GM12878 (cell line): Measurements from ENCODE around the gene M1AP. TPM values are rescaled to one million over a fixed set of nuclear protein-coding genes. Genes with fewer than 3 reads are reported as not detected.
"Not testable (repeated sequence)": the region's sequence is repeated elsewhere in the genome, so short reads cannot be mapped to it uniquely, and the experiment has no call there.

Experiments used
- ATAC-seq: fragments of 200-7000 bp; cut with Tn5 transposase; 3 replicates; pipeline ENCODE4 v1.9.1; 2020; ENCODE audit warnings: mild to moderate bottlenecking, moderate library complexity
- BruUV-seq: library from RNA; stranded (reverse); fragments of 400-500 nt; replicated peaks from 2 replicates; lab custom pipeline; 2021; lab: Mats Ljungman, UMichigan
- CTCF ChIA-PET: fragments of 300-600 bp; sonication (Branson Sonifier 250); formaldehyde crosslinking; extraction: SDS; loops from one replicate; lab custom pipeline; 2021; ENCODE audit warnings: inconsistent platforms; lab: Yijun Ruan, JAX
- POLR2A ChIA-PET: fragments of 350-600 bp; formaldehyde crosslinking; extraction: SDS; loops from one replicate; lab custom pipeline; 2021; ENCODE audit warnings: inconsistent platforms; lab: Charles Lee
- RAD21 ChIA-PET: fragments of 300-600 bp; sonication (Branson Sonifier 250); formaldehyde crosslinking; loops from one replicate; lab custom pipeline; 2023; ENCODE audit warnings: antibody characterized with exemption; ENCODE audit not compliant: unreplicated experiment; lab: Charles Lee
- SMC1A ChIA-PET: fragments of 300-600 bp; sonication (Branson Sonifier 250); formaldehyde crosslinking; loops from one replicate; lab custom pipeline; 2023; ENCODE audit not compliant: unreplicated experiment, uncharacterized antibody; lab: Charles Lee
- DNase-seq: peaks from one replicate; pipeline ENCODE4 v3.0.0-alpha.2; 2011; ENCODE audit warnings: low read depth, low spot score
- FAIRE-seq: peaks from 3 replicates; lab custom pipeline; 2011; peaks lifted over from hg19 to GRCh38; lab: Jason Lieb, UNC
- H2AFZ ChIP-seq: 2 replicates; pipeline ENCODE4 v1.6.0; 2011; ENCODE audit warnings: low read depth, low read length, control low read depth; ENCODE audit not compliant: control insufficient read depth
- H3K27ac ChIP-seq: 2 replicates; pipeline ENCODE4 v1.5.1; 2011; ENCODE audit warnings: control low read depth; ENCODE audit not compliant: control insufficient read depth, insufficient read depth
- H3K27me3 ChIP-seq, 2 experiments: replicated peaks in 1 of 2; 2 replicates each; pipeline versions ENCODE4 v1.6.0 to v1.6.1; 2011; ENCODE audit warnings: low read length in 1 of 2; ENCODE audit not compliant: control insufficient read depth in 2 of 2, insufficient read depth in 2 of 2
- H3K36me3 ChIP-seq, 2 experiments: 2 replicates each; pipeline ENCODE4 v1.5.1; 2011; ENCODE audit warnings: low read length in 1 of 2; ENCODE audit not compliant: control insufficient read depth in 2 of 2, insufficient read depth in 2 of 2
- H3K4me1 ChIP-seq: 2 replicates; pipeline ENCODE4 v1.6.1; 2011; ENCODE audit warnings: mild to moderate bottlenecking, low read length, moderate library complexity, mixed read lengths; ENCODE audit not compliant: control insufficient read depth, insufficient read depth
- H3K4me2 ChIP-seq: 2 replicates; pipeline ENCODE4 v1.6.0; 2011; ENCODE audit warnings: control low read depth; ENCODE audit not compliant: control insufficient read depth, insufficient read depth
- H3K4me3 ChIP-seq: fragments of 200-600 bp; sonication (generic); 2 replicates; pipeline ENCODE4 v1.5.1; 2016
- H3K79me2 ChIP-seq: 2 replicates; pipeline ENCODE4 v1.6.0; 2011; ENCODE audit warnings: low read length; ENCODE audit not compliant: control insufficient read depth, insufficient read depth
- H3K9ac ChIP-seq: 2 replicates; pipeline ENCODE4 v1.8.0; 2011; ENCODE audit warnings: low read length, control low read depth, mixed read lengths; ENCODE audit not compliant: control insufficient read depth, insufficient read depth
- H3K9me3 ChIP-seq: replicated peaks from 3 replicates; pipeline ENCODE4 v1.5.1; 2011; ENCODE audit warnings: mild to moderate bottlenecking, low read length; ENCODE audit not compliant: control insufficient read depth, insufficient read depth
- H4K20me1 ChIP-seq: 2 replicates; pipeline ENCODE4 v1.6.0; 2011; ENCODE audit not compliant: control insufficient read depth, insufficient read depth
- FOXK2 ChIP-seq: fragments of 450-650 bp; IDR thresholded peaks from 2 replicates; pipeline ENCODE4 v1.6.1; 2017; ENCODE audit warnings: mild to moderate bottlenecking, moderate library complexity
- IKZF2 ChIP-seq, 2 experiments: fragments of 450-650 bp; IDR thresholded peaks; 2 replicates each; pipeline ENCODE4 v1.6.1; 2017; ENCODE audit warnings: mild to moderate bottlenecking in 2 of 2, moderate library complexity in 2 of 2
- NR2C2 ChIP-seq: IDR thresholded peaks from 2 replicates; pipeline ENCODE4 v1.6.1; 2011; ENCODE audit warnings: borderline replicate concordance, low read depth; ENCODE audit not compliant: control insufficient read depth, insufficient read length
- PAX8 ChIP-seq: fragments of 450-650 bp; IDR thresholded peaks from 2 replicates; pipeline ENCODE4 v1.6.1; 2017; ENCODE audit warnings: mild to moderate bottlenecking, moderate library complexity
- TCF7 ChIP-seq: IDR thresholded peaks from 2 replicates; pipeline ENCODE4 v1.6.1; 2014; ENCODE audit warnings: antibody characterized with exemption, borderline replicate concordance
- ZBED1 ChIP-seq: IDR thresholded peaks from 2 replicates; pipeline ENCODE4 v1.6.1; 2016; ENCODE audit warnings: borderline replicate concordance
- ZNF384 ChIP-seq: IDR thresholded peaks from 2 replicates; pipeline ENCODE4 v1.6.1; 2012; ENCODE audit warnings: low read depth, mild to moderate bottlenecking, low read length, improper control_type of control experiment, borderline replicate concordance
- WGBS: methylation state at CpG from one replicate; pipeline ENCODE4 v1.1.6; 2016; ENCODE audit warnings: low lambda C conversion rate; ENCODE audit not compliant: insufficient replicate concordance, insufficient coverage; ENCODE audit errors: missing lambda C conversion rate; 5-methylcytosine and 5-hydroxymethylcytosine counted together
- in situ Hi-C: fragments of 300-500 bp; cut with MboI; formaldehyde crosslinking; loops from 9 replicates; pipeline ENCODE4 v1.14.3; 2018; ENCODE audit warnings: mixed read lengths
- intact Hi-C: fragments of 100-400 bp; cut with micrococcal nuclease; formaldehyde crosslinking; loops from one replicate; pipeline ENCODE4 v1.14.2; 2022; ENCODE audit not compliant: unreplicated experiment
- polyA plus RNA-seq, 11 experiments: library from polyadenylated mRNA; depleted of rRNA in 4 of 11; unstranded in 6 of 11; stranded (reverse) in 5 of 11; fragments of >200 nt; fragmentation: Nextera tagmentation in 4 of 11; fragmentation: Illumina TruSeq in 1 of 11; extraction: Ambion mirVana in 4 of 11; extraction: Trizol in 1 of 11; gene quantifications; 1 replicate in 1 of 11; 2 replicates in 10 of 11; pipeline versions ENCODE4 v1.2.1 to v1.2.3, GENCODE V29; 2011 to 2016; ENCODE audit warnings: inconsistent platforms in 2 of 11, missing spikeins in 2 of 11, low read depth in 1 of 11
- total RNA-seq, 4 experiments: library from RNA; depleted of rRNA in 3 of 4; stranded (reverse); fragments of >200 nt in 3 of 4; fragmentation: Illumina TruSeq in 1 of 4; extraction: Trizol in 1 of 4; gene quantifications; 2 replicates each; pipeline versions ENCODE4 v1.2.1 to v1.2.3, GENCODE V29; 2013 to 2021
- TF ChIP-seq, protein P1 (sequence below): IDR thresholded peaks from 2 replicates; pipeline ENCODE4 v1.6.1; 2011; ENCODE audit warnings: borderline replicate concordance, low read depth, mild to moderate bottlenecking, moderate library complexity, mixed read lengths, low read length; ENCODE audit not compliant: insufficient read depth; ENCODE audit errors: extremely low read length

The M1AP gene
- total and polyA plus RNA-seq, 10 of the 15 experiments (the other 5 are each of a cell fraction or from before 2014, with no cell fraction given), result 0.04 to 0.32 (median 0.16) TPM; not detected in 4

- DNase-seq (no peak), FAIRE-seq (no peak), ATAC-seq (no peak)
- H3K79me2 ChIP-seq, result no peaks in the 10 kb centered on the region
- in situ Hi-C loops (no loop called here), intact Hi-C loops (no loop called here)
- H3K36me3 ChIP-seq, result no peaks in the 10 kb centered on the region
- H3K9ac ChIP-seq, result no peak overlapping the region
- POLR2A ChIA-PET, result no interaction called here
- CTCF ChIA-PET, result interaction anchor here (1.0 to 1.4 kb wide), 2 partner anchors 9 to 41 kb away, joined by 3 to 4 read pairs; no protein-coding TSS in a partner anchor
- no peak overlapping the region for H3K4me3 ChIP-seq
- RAD21 ChIA-PET, result interaction anchor here (1.3 kb wide), 1 partner anchor 14 kb away, joined by 3 read pairs; no protein-coding TSS in a partner anchor
- SMC1A ChIA-PET, result interaction anchor here (0.8 to 1.6 kb wide), 4 partner anchors 14 to 43 kb away, joined by 3 to 6 read pairs (median 4); no protein-coding TSS in a partner anchor
- WGBS, result 51% methylated on average over 3 of the region's 3 CpGs
- no peaks in the 10 kb centered on the region for H4K20me1 ChIP-seq
- no peaks in the 10 kb centered on the region for H3K9me3 ChIP-seq
- TF ChIP-seq PAX8 (no peak), ZNF384 (no peak), NR2C2 (no peak), TCF7 (no peak), ZBED1 (no peak), IKZF2 (IDR thresholded peaks at IDR 0.05) (no peak), FOXK2 (no peak)
- TF ChIP-seq, protein P1, sequence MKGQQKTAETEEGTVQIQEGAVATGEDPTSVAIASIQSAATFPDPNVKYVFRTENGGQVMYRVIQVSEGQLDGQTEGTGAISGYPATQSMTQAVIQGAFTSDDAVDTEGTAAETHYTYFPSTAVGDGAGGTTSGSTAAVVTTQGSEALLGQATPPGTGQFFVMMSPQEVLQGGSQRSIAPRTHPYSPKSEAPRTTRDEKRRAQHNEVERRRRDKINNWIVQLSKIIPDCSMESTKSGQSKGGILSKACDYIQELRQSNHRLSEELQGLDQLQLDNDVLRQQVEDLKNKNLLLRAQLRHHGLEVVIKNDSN, result no peak
- no peaks in the 10 kb centered on the region; a peak in 1 of 4 replicates for H3K27me3 ChIP-seq
- H3K4me1 ChIP-seq, result no peaks in the 10 kb centered on the region
- H3K4me2 ChIP-seq, result no peak overlapping the region
- H3K27ac ChIP-seq, result no peak overlapping the region
- no TSS peak for BruUV-seq
- H2AFZ ChIP-seq, result no peak overlapping the region
Observed at GRCh38 chr2:74632209-74632938, 15.8 kb downstream of the M1AP start.

- ATAC-seq, H3K4me3 ChIP-seq, H3K4me1 ChIP-seq, H3K36me3 ChIP-seq, BruUV-seq, H3K4me2 ChIP-seq, DNase-seq, H3K79me2 ChIP-seq, H2AFZ ChIP-seq, CTCF ChIA-PET, H3K9ac ChIP-seq, H3K27me3 ChIP-seq, in situ Hi-C loops, H4K20me1 ChIP-seq, FAIRE-seq, intact Hi-C loops, POLR2A ChIA-PET, H3K27ac ChIP-seq, H3K9me3 ChIP-seq, RAD21 ChIA-PET: not testable (repeated sequence)
- SMC1A ChIA-PET, result interaction anchor here (0.7 to 1.4 kb wide), 2 partner anchors 24 to 316 kb away, joined by 3 read pairs; partner anchors contain the start of gene SEMA4F
- WGBS, result 71% methylated on average over 3 of the region's 3 CpGs
Observed at GRCh38 chr2:74630454-74630853, 17.7 kb downstream of the M1AP start.
